Activated T-cell treated with anti-CD3 and anti-CD28 coated beads, Interleukin-2, amount 50 U/mL, for 48 hours (primary cell): ENCODE data around the gene COL13A1.

Experiments
- DNase-seq, 2 experiments: peaks; one replicate each; pipeline ENCODE4 v3.0.0-alpha.2; 2020

The COL13A1 gene

GRCh38 chr10:69955211-69955805 lies 153.6 kb downstream of the COL13A1 start:
- DNase-seq = no peak

- DNase-seq = no peak
Measured at GRCh38 chr10:69955897-69956740, 154.4 kb downstream of the COL13A1 start.

GRCh38 chr10:69956741-69957230 lies 155.1 kb downstream of the COL13A1 start:
- no peak for DNase-seq

GRCh38 chr10:69957241-69957885 lies 155.7 kb downstream of the COL13A1 start:
- no peak for DNase-seq

- DNase-seq = peak in 1 of 2 experiments; percentile 25
Measured at GRCh38 chr10:69957886-69958555, 156.3 kb downstream of the COL13A1 start.

- no peak for DNase-seq
Measured at GRCh38 chr10:69958556-69958902, 156.8 kb downstream of the COL13A1 start.

GRCh38 chr10:69959911-69960310 lies 158.2 kb downstream of the COL13A1 start:
- no peak for DNase-seq

- DNase-seq = no peak
Measured at GRCh38 chr10:69960606-69960987, 158.9 kb downstream of the COL13A1 start.

- peak in 1 of 2 experiments; percentile 9 for DNase-seq
Measured at GRCh38 chr10:69960988-69961880, 159.5 kb downstream of the COL13A1 start.

GRCh38 chr10:69961881-69962745 lies 160.4 kb downstream of the COL13A1 start:
- peak in 1 of 2 experiments; percentile 4 for DNase-seq

GRCh38 chr10:69962746-69963135 lies 161.0 kb downstream of the COL13A1 start:
- DNase-seq = no peak

GRCh38 chr10:69963178-69963834 lies 161.6 kb downstream of the COL13A1 start:
- DNase-seq = peak in 1 of 2 experiments; percentile 6

GRCh38 chr10:69963835-69964710 lies 162.4 kb downstream of the COL13A1 start:
- peak in 1 of 2 experiments; percentile 1 for DNase-seq

GRCh38 chr10:69965086-69965485 lies 163.4 kb downstream of the COL13A1 start:
- DNase-seq = no peak

- peak in 1 of 2 experiments; percentile 4 for DNase-seq
Measured at GRCh38 chr10:69965919-69966662, 164.4 kb downstream of the COL13A1 start.

GRCh38 chr10:69968830-69969229 lies 167.1 kb downstream of the COL13A1 start:
- no peak for DNase-seq

GRCh38 chr10:69969977-69970376 lies 168.3 kb downstream of the COL13A1 start:
- DNase-seq = no peak

GRCh38 chr10:69972981-69973397 lies 171.3 kb downstream of the COL13A1 start:
- no peak for DNase-seq

- no peak for DNase-seq
Measured at GRCh38 chr10:69973678-69974077, 172.0 kb downstream of the COL13A1 start.
